K562 (cell line): ENCODE results near the gene RPL9. TPM values are rescaled to one million over a fixed set of nuclear protein-coding genes. Genes with fewer than 3 reads are reported as not detected.

Source experiments
- ELF2 ChIP-seq: fragments of 250-450 bp; sonication (Bioruptor Pico); IDR thresholded peaks from 2 replicates; pipeline ENCODE4 v1.5.0; 2021; ENCODE audit warnings: mild to moderate bottlenecking
- ELK1 ChIP-seq: sonication (generic); formaldehyde crosslinking; IDR thresholded peaks from 2 replicates; pipeline ENCODE4 v1.8.1; 2022; ENCODE audit warnings: missing genetic modification reagents
- GABPA ChIP-seq: fragments of 200-800 bp; sonication (Bioruptor generic); conservative IDR thresholded peaks from 2 replicates; pipeline ENCODE4 v1.6.1; 2016; ENCODE audit warnings: low read depth, missing genetic modification characterization, missing compliant biosample characterization
- HDAC8 ChIP-seq: fragments of 450-650 bp; IDR thresholded peaks from 2 replicates; pipeline ENCODE4 v1.6.1; 2016; ENCODE audit warnings: mild to moderate bottlenecking, missing genetic modification characterization, moderate library complexity, missing compliant biosample characterization
- HNRNPUL1 ChIP-seq: fragments of 200-400 bp; formaldehyde crosslinking; IDR thresholded peaks from 2 replicates; pipeline ENCODE4 v1.6.1; 2017; ENCODE audit warnings: low read length
- ID3 ChIP-seq, 2 experiments: fragments of 250-450 bp in 1 of 2; fragments of 450-650 bp in 1 of 2; sonication (Bioruptor Pico) in 1 of 2; IDR thresholded peaks; 2 replicates each; pipeline versions ENCODE4 v1.6.1 to v1.8.0; 2016 to 2021; ENCODE audit warnings: mild to moderate bottlenecking in 2 of 2, moderate library complexity in 2 of 2, missing compliant biosample characterization in 1 of 2, missing genetic modification characterization in 1 of 2
- MCM5 ChIP-seq: fragments of 450-650 bp; IDR thresholded peaks from 2 replicates; pipeline ENCODE4 v1.6.1; 2016; ENCODE audit warnings: low read depth
- MLLT1 ChIP-seq, 2 experiments: fragments of 450-650 bp; IDR thresholded peaks; 2 replicates each; pipeline ENCODE4 v1.6.1; 2016
- MTA1 ChIP-seq: fragments of 450-650 bp; IDR thresholded peaks from 2 replicates; pipeline ENCODE4 v1.6.1; 2017; ENCODE audit warnings: borderline replicate concordance
- PATZ1 ChIP-seq: fragments of 250-450 bp; sonication (Bioruptor Pico); IDR thresholded peaks from 2 replicates; pipeline ENCODE4 v1.5.0; 2020; ENCODE audit warnings: mild to moderate bottlenecking, borderline replicate concordance
- RAD21 ChIP-seq, 2 experiments: fragments of 250-450 bp in 1 of 2; fragments of 450-650 bp in 1 of 2; sonication (Bioruptor Pico) in 1 of 2; formaldehyde crosslinking in 1 of 2; IDR thresholded peaks in 1 of 2; conservative IDR thresholded peaks in 1 of 2; 2 replicates each; pipeline versions ENCODE4 v1.4.0 to v1.8.0; 2020 to 2022; ENCODE audit warnings: mild to moderate bottlenecking in 2 of 2, moderate library complexity in 1 of 2
- SOX6 ChIP-seq: fragments of 450-650 bp; IDR thresholded peaks from 2 replicates; pipeline ENCODE4 v1.6.1; 2014; ENCODE audit warnings: mild to moderate bottlenecking
- STAT5A ChIP-seq: IDR thresholded peaks from 2 replicates; pipeline ENCODE4 v1.6.1; 2012; ENCODE audit warnings: low read length, inconsistent platforms, borderline replicate concordance
- XRCC5 ChIP-seq: fragments of 200-400 bp; formaldehyde crosslinking; IDR thresholded peaks from 2 replicates; pipeline ENCODE4 v1.6.1; 2017; ENCODE audit warnings: low read depth, mild to moderate bottlenecking, low read length
- ZBTB43 ChIP-seq: sonication (generic); formaldehyde crosslinking; IDR thresholded peaks from 2 replicates; pipeline ENCODE4 v1.8.0; 2023; ENCODE audit warnings: mild to moderate bottlenecking, missing genetic modification reagents
- ZKSCAN1 ChIP-seq: fragments of 150-350 bp; IDR thresholded peaks from 2 replicates; pipeline ENCODE4 v1.6.1; 2016; ENCODE audit warnings: low read depth, low read length
- ZNF212 ChIP-seq: fragments of 450-650 bp; formaldehyde crosslinking; IDR thresholded peaks from 2 replicates; pipeline ENCODE4 v1.4.0; 2020; ENCODE audit warnings: mild to moderate bottlenecking
- ZNF311 ChIP-seq: fragments of 250-450 bp; sonication (Bioruptor Pico); IDR thresholded peaks from 2 replicates; pipeline ENCODE4 v1.4.0; 2020; ENCODE audit warnings: mild to moderate bottlenecking, moderate library complexity
- ZNF449 ChIP-seq: fragments of 250-450 bp; sonication (Bioruptor Pico); IDR thresholded peaks from 2 replicates; pipeline ENCODE4 v1.8.0; 2022; ENCODE audit warnings: moderate library complexity, mild to moderate bottlenecking, inconsistent platforms
- ZNF766 ChIP-seq: fragments of 200-800 bp; sonication (Bioruptor generic); conservative IDR thresholded peaks from 2 replicates; pipeline ENCODE4 v1.6.1; 2016; ENCODE audit warnings: missing genetic modification characterization, missing compliant biosample characterization
- polyA plus RNA-seq, 8 experiments: library from polyadenylated mRNA; depleted of rRNA in 4 of 8; stranded (reverse) in 5 of 8; unstranded in 3 of 8; fragments of >200 nt; fragmentation: Nextera tagmentation in 2 of 8; fragmentation: Illumina TruSeq in 1 of 8; extraction: Ambion mirVana in 2 of 8; extraction: Trizol in 1 of 8; gene quantifications; 2 replicates each; pipeline versions ENCODE4 v1.2.1 to v1.2.3, GENCODE V29; 2011 to 2014; ENCODE audit warnings: inconsistent platforms in 1 of 8, missing spikeins in 1 of 8
- total RNA-seq, 7 experiments: library from RNA; depleted of rRNA in 6 of 7; stranded (reverse); fragments of >200 nt in 6 of 7; fragmentation: Illumina TruSeq in 2 of 7; extraction: Trizol in 2 of 7; gene quantifications; 2 replicates each; pipeline versions ENCODE4 v1.2.1 to v1.2.3, GENCODE V29; 2011 to 2021; ENCODE audit warnings: low replicate concordance in 1 of 7

The RPL9 gene
- total and polyA plus RNA-seq, 9 of the 15 experiments (the other 6 are each of a cell fraction or from before 2014, with no cell fraction given): 1,925 to 5,178 (median 3,033) TPM

GRCh38 chr4:39464886-39465501, 6.3 kb upstream of the RPL9 start (continued):
- TF ChIP-seq ID3 (CRISPR knock-in tag; IDR thresholded peaks at IDR 0.05) (no peak), ID3 (tag; IDR thresholded peaks at IDR 0.05) (no peak), GABPA (no peak; the same call in 1 of the 2 replicates), ZKSCAN1 (no peak), HNRNPUL1 (no peak), ELK1 (CRISPR knock-in tag) (no peak), PATZ1 (CRISPR knock-in tag) (no peak), MLLT1 (IDR thresholded peaks at IDR 0.05) (no peak), MTA1 (peak; percentile 95), RAD21 (CRISPR knock-in tag; conservative IDR thresholded peaks at IDR 0.05 in 1 of 2, IDR thresholded peaks at IDR 0.05 in 1 of 2) (peak in 1 of 2 experiments; percentile 38; a peak in 2 of 4 replicates), MCM5 (no peak), ZNF212 (CRISPR knock-in tag) (no peak), XRCC5 (no peak), HDAC8 (tag) (no peak), ZBTB43 (no peak), ZNF311 (CRISPR knock-in tag) (0 out of 2 replicates have a peak, but pooled peaks have one; percentile 46), ZNF449 (no peak), ELF2 (CRISPR knock-in tag) (no peak), STAT5A (no peak), SOX6 (peak; percentile 51; the same call in 1 of the 2 replicates), ZNF766 (CRISPR knock-in tag) (peak; percentile 74)
